Type B pancreatic cell (in vitro differentiated cells): ENCODE data around the gene NAGS. TPM values are rescaled to one million over a fixed set of nuclear protein-coding genes. Genes with fewer than 3 reads are reported as not detected.

Source experiments
- DNase-seq: peaks from one replicate; pipeline ENCODE4 v3.0.0; 2021; ENCODE audit warnings: mixed read lengths; ENCODE audit not compliant: unreplicated experiment; ENCODE audit errors: extremely low spot score
- H3K27ac Mint-ChIP-seq: 2 replicates; pipeline ENCODE4 v1.8.0; 2021; ENCODE audit warnings: mild to moderate bottlenecking, mixed read lengths
- H3K27me3 Mint-ChIP-seq: 2 replicates; pipeline ENCODE4 v1.8.0; 2021; ENCODE audit warnings: mixed read lengths
- H3K36me3 Mint-ChIP-seq: 2 replicates; pipeline ENCODE4 v1.8.0; 2021; ENCODE audit warnings: mixed read lengths
- H3K4me1 Mint-ChIP-seq: one replicate; pipeline ENCODE4 v1.8.0; 2021; ENCODE audit warnings: mixed read lengths; ENCODE audit not compliant: unreplicated experiment
- H3K4me3 Mint-ChIP-seq: 2 replicates; pipeline ENCODE4 v1.8.0; 2021; ENCODE audit warnings: mild to moderate bottlenecking, mixed read lengths
- H3K9me3 Mint-ChIP-seq: 2 replicates; pipeline ENCODE4 v1.8.0; 2021; ENCODE audit warnings: mixed read lengths
- CTCF ChIP-seq: fragments of 200-600 bp; sonication (generic); conservative IDR thresholded peaks from 2 replicates; pipeline ENCODE4 v1.5.0; 2021; ENCODE audit warnings: antibody characterized with exemption, mild to moderate bottlenecking
- total RNA-seq: library from RNA; stranded (reverse); gene quantifications from 2 replicates; pipeline ENCODE4 v1.2.1, GENCODE V29; 2021; ENCODE audit warnings: low replicate concordance

Gene NAGS
- total RNA-seq, 1 donor from 2014 or later, result 2.1 TPM

GRCh38 chr17:44023545-44024270 lies 19.3 kb downstream of the NAGS start:
- no peak for TF ChIP-seq CTCF
- peaks cover 4% of the 10 kb centered on the region for H3K36me3 Mint-ChIP-seq
- peaks cover 4% of the 10 kb centered on the region for H3K4me1 Mint-ChIP-seq
- H3K27me3 Mint-ChIP-seq, result no peaks in the 10 kb centered on the region
- no peak overlapping the region for H3K27ac Mint-ChIP-seq
- no peak overlapping the region for H3K4me3 Mint-ChIP-seq
- DNase-seq, result no peak
- no peaks in the 10 kb centered on the region for H3K9me3 Mint-ChIP-seq

- Mint-ChIP-seq H3K9me3 (no peaks in the 10 kb centered on the region), H3K27ac (no peak overlapping the region), H3K4me1 (peaks cover 4% of the 10 kb centered on the region), H3K36me3 (peaks cover 4% of the 10 kb centered on the region), H3K4me3 (no peak overlapping the region), H3K27me3 (no peaks in the 10 kb centered on the region)
- TF ChIP-seq CTCF, result no peak
- DNase-seq, result no peak
Measured at GRCh38 chr17:44024271-44024663, 19.8 kb downstream of the NAGS start.

- Mint-ChIP-seq H3K4me3 (no peak overlapping the region), H3K4me1 (peaks cover 4% of the 10 kb centered on the region), H3K27ac (no peak overlapping the region), H3K27me3 (no peaks in the 10 kb centered on the region), H3K9me3 (no peaks in the 10 kb centered on the region), H3K36me3 (no peaks in the 10 kb centered on the region)
- no peak for DNase-seq
- TF ChIP-seq CTCF, result no peak
Measured at GRCh38 chr17:44024853-44025252, 20.4 kb downstream of the NAGS start.

- Mint-ChIP-seq H3K27ac (no peak overlapping the region), H3K4me1 (peaks cover 3% of the 10 kb centered on the region), H3K27me3 (no peaks in the 10 kb centered on the region), H3K9me3 (no peaks in the 10 kb centered on the region), H3K36me3 (peaks cover 14% of the 10 kb centered on the region), H3K4me3 (no peak overlapping the region)
- DNase-seq, result no peak
- TF ChIP-seq CTCF, result no peak
Measured at GRCh38 chr17:44029736-44030135, 25.3 kb downstream of the NAGS start.

GRCh38 chr17:44030482-44030881 lies 26.1 kb downstream of the NAGS start:
- Mint-ChIP-seq H3K27ac (no peak overlapping the region), H3K4me3 (no peak overlapping the region), H3K27me3 (no peaks in the 10 kb centered on the region), H3K4me1 (no peaks in the 10 kb centered on the region), H3K36me3 (peaks cover 14% of the 10 kb centered on the region), H3K9me3 (no peaks in the 10 kb centered on the region)
- TF ChIP-seq CTCF, result no peak
- DNase-seq, result no peak
